IMR-90 (cell line): ENCODE results near the gene NEUROD2.

Experiments used
- CEBPB ChIP-seq: IDR thresholded peaks from 2 replicates; pipeline ENCODE4 v1.6.1; 2012; ENCODE audit warnings: low read depth, low read length, improper control_type of control experiment
- FOS ChIP-seq: fragments of 150-350 bp; IDR thresholded peaks from 2 replicates; pipeline ENCODE4 v1.6.1; 2016; ENCODE audit warnings: low read depth, low read length
- MAFK ChIP-seq: IDR thresholded peaks from 2 replicates; pipeline ENCODE4 v1.6.1; 2012; ENCODE audit warnings: low read depth, low read length, improper control_type of control experiment
- POLR2A ChIP-seq: IDR thresholded peaks from 2 replicates; pipeline ENCODE4 v1.6.1; 2012; ENCODE audit warnings: mild to moderate bottlenecking, low read depth, low read length
- RAD21 ChIP-seq: IDR thresholded peaks from 2 replicates; pipeline ENCODE4 v1.6.1; 2012; ENCODE audit warnings: low read length, improper control_type of control experiment
- RFX5 ChIP-seq: IDR thresholded peaks from 2 replicates; pipeline ENCODE4 v1.8.0; 2012; ENCODE audit warnings: low read depth, mild to moderate bottlenecking, low read length, moderate library complexity
- SMC3 ChIP-seq: fragments of 150-350 bp; IDR thresholded peaks from 2 replicates; pipeline ENCODE4 v1.6.1; 2016; ENCODE audit warnings: low read depth, mild to moderate bottlenecking, antibody characterized with exemption, low read length, moderate library complexity
- TF ChIP-seq, protein P1 (sequence below): conservative IDR thresholded peaks from 2 replicates; pipeline ENCODE4 v1.5.1; 2012; ENCODE audit warnings: mild to moderate bottlenecking, low read depth, low read length, improper control_type of control experiment
- TF ChIP-seq, protein P2 (sequence below): fragments of 150-350 bp; IDR thresholded peaks from 2 replicates; pipeline ENCODE4 v1.6.1; 2017; ENCODE audit warnings: mild to moderate bottlenecking, antibody characterized with exemption, low read length, low read depth
- TF ChIP-seq, protein P3 (sequence below): fragments of 150-350 bp; IDR thresholded peaks from 2 replicates; pipeline ENCODE4 v1.6.1; 2016; ENCODE audit warnings: low read depth, mild to moderate bottlenecking, low read length, moderate library complexity, borderline replicate concordance

DNA sequence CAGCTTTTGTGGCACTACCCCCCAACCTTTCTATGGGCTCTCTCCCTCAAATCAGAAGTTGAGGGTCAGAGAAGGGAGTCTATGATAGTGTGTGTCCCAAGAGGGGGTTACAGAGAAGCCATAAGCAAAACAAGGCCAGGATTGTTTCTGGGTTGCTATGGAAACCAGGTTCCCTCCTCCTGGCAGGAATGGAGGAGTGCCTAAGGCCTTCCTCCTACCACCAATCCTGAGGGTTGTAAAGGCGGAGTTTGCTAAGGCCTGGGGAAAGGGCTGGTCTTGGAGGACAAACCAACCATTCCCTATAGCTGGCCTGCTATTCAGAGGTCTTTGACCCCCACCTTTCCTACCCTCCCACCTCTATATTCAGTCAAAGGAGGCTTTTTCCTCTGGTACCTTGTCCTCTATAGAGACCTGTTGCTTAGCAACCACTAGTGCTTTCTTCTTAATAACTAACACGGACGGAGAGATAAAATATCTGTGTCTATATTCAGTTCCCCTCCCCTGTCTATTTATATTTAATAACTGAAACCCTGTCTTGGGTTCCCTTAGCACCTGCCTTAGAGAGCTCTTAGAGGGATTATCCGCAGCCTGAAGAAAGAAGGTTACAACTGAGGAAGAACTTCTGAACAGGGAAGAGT is 43.4 kb downstream of the NEUROD2 start:
- TF ChIP-seq POLR2A (no peak), RAD21 (no peak), FOS (no peak), MAFK (no peak), RFX5 (no peak), CEBPB (no peak), SMC3 (no peak)
- TF ChIP-seq, protein P1, sequence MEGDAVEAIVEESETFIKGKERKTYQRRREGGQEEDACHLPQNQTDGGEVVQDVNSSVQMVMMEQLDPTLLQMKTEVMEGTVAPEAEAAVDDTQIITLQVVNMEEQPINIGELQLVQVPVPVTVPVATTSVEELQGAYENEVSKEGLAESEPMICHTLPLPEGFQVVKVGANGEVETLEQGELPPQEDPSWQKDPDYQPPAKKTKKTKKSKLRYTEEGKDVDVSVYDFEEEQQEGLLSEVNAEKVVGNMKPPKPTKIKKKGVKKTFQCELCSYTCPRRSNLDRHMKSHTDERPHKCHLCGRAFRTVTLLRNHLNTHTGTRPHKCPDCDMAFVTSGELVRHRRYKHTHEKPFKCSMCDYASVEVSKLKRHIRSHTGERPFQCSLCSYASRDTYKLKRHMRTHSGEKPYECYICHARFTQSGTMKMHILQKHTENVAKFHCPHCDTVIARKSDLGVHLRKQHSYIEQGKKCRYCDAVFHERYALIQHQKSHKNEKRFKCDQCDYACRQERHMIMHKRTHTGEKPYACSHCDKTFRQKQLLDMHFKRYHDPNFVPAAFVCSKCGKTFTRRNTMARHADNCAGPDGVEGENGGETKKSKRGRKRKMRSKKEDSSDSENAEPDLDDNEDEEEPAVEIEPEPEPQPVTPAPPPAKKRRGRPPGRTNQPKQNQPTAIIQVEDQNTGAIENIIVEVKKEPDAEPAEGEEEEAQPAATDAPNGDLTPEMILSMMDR, result no peak
- TF ChIP-seq, protein P2, sequence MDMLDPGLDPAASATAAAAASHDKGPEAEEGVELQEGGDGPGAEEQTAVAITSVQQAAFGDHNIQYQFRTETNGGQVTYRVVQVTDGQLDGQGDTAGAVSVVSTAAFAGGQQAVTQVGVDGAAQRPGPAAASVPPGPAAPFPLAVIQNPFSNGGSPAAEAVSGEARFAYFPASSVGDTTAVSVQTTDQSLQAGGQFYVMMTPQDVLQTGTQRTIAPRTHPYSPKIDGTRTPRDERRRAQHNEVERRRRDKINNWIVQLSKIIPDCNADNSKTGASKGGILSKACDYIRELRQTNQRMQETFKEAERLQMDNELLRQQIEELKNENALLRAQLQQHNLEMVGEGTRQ, result no peak
- TF ChIP-seq, protein P3, sequence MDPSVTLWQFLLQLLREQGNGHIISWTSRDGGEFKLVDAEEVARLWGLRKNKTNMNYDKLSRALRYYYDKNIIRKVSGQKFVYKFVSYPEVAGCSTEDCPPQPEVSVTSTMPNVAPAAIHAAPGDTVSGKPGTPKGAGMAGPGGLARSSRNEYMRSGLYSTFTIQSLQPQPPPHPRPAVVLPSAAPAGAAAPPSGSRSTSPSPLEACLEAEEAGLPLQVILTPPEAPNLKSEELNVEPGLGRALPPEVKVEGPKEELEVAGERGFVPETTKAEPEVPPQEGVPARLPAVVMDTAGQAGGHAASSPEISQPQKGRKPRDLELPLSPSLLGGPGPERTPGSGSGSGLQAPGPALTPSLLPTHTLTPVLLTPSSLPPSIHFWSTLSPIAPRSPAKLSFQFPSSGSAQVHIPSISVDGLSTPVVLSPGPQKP, result no peak
